Superior temporal gyrus (tissue), 1 donor: Measurements from ENCODE around the gene BTNL3.

Source experiments
- DNase-seq: peaks from one replicate; pipeline ENCODE4 v3.0.0-alpha.2; 2016; ENCODE audit errors: extremely low spot score

The BTNL3 gene

GRCh38 chr5:181020688-181021087, 32.0 kb downstream of the BTNL3 start:
- no peak for DNase-seq

- DNase-seq = no peak
Measured at GRCh38 chr5:181024245-181025064, 35.8 kb downstream of the BTNL3 start.

- DNase-seq = no peak
Measured at GRCh38 chr5:181027452-181028031, 38.9 kb downstream of the BTNL3 start.

GRCh38 chr5:181028032-181028819, 39.6 kb downstream of the BTNL3 start:
- DNase-seq = no peak

- no peak for DNase-seq
Measured at GRCh38 chr5:181031716-181032115, 43.1 kb downstream of the BTNL3 start.

- no peak for DNase-seq
Measured at GRCh38 chr5:181035991-181036815, 47.6 kb downstream of the BTNL3 start.

GRCh38 chr5:181036816-181037364, 48.2 kb downstream of the BTNL3 start:
- no peak for DNase-seq

- DNase-seq = no peak
Measured at GRCh38 chr5:181037365-181037861, 48.8 kb downstream of the BTNL3 start.

- DNase-seq = no peak
Measured at GRCh38 chr5:181039471-181039870, 50.8 kb downstream of the BTNL3 start.

- DNase-seq = no peak
Measured at GRCh38 chr5:181039931-181040630, 51.4 kb downstream of the BTNL3 start, which contains the start of gene BTNL9. Gene BTNL9, plus strand, starts transcription at chr5:181040266. Its CDS starts 5,224 bp downstream, at chr5:181045490.

GRCh38 chr5:181040631-181040945, 51.9 kb downstream of the BTNL3 start:
- DNase-seq = no peak

GRCh38 chr5:181041043-181041442, 52.4 kb downstream of the BTNL3 start:
- DNase-seq = no peak

- no peak for DNase-seq
Measured at GRCh38 chr5:181042036-181042713, 53.5 kb downstream of the BTNL3 start.

GRCh38 chr5:181042722-181043121, 54.1 kb downstream of the BTNL3 start:
- no peak for DNase-seq

- DNase-seq = no peak
Measured at GRCh38 chr5:181043285-181044092, 54.8 kb downstream of the BTNL3 start.

GRCh38 chr5:181044093-181044599, 55.5 kb downstream of the BTNL3 start:
- DNase-seq = no peak

GRCh38 chr5:181044662-181045305, 56.1 kb downstream of the BTNL3 start:
- DNase-seq = no peak

GRCh38 chr5:181045316-181045715, 56.7 kb downstream of the BTNL3 start:
- no peak for DNase-seq
